ENCODE measurements around the gene ACYP1. TPM values are rescaled to one million over a fixed set of nuclear protein-coding genes. Genes with fewer than 3 reads are reported as not detected.

The ACYP1 gene
- total and polyA plus RNA-seq, 9 of the 15 experiments (the other 6 are each of a cell fraction or from before 2014, with no cell fraction given), result 19.9 to 113 (median 52.3) TPM

DNA sequence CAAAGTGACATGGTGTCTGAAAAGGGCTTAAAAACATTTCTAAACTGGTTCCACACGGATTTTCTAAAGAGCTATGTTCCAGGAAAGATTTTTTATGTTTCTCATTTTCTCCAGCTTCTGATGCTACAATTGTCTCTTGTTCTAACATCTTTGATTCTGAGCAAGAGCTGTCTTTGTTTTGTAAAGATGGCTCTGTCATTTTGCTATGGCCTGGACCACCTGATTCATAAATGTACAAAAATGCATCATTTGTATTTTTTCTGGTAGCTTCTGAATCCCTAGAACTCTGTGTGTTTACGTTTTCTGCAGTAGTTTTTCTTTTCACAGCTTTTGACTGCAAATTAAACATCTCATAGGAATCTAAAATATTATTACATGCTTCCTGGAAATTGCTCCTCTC is 15.7 kb downstream of the ACYP1 start:
- TF ChIP-seq TEAD4 (IDR thresholded peaks at IDR 0.05; ENCODE audit: low read length) (no peak), TEAD4 (CRISPR knock-in tag; IDR thresholded peaks at IDR 0.05; ENCODE audit: borderline replicate concordance) (no peak), ZNF3 (CRISPR knock-in tag; IDR thresholded peaks at IDR 0.05) (no peak), FOXM1 (IDR thresholded peaks at IDR 0.05; ENCODE audit: low read depth) (no peak), FOXM1 (CRISPR knock-in tag; IDR thresholded peaks at IDR 0.05; ENCODE audit: low read depth) (no peak), CBX2 (IDR thresholded peaks at IDR 0.05; ENCODE audit: insufficient read depth, low read length, poor library complexity, severe bottlenecking) (no peak)
- Histone ChIP-seq H4K20me1 (replicated peaks; ENCODE audit: control insufficient read depth, insufficient read depth, low read length) (no peaks in the 10 kb centered on the region), H2AFZ (ENCODE audit: low read depth, low read length) (no peak overlapping the region), H3K4me2 (ENCODE audit: insufficient read depth, low read length) (no peak overlapping the region), H3K36me3 (ENCODE audit: control insufficient read depth, insufficient read depth, low read length) (peaks cover 14% of the 10 kb centered on the region; the same call in 2 of the 3 replicates), H3K4me3 (no peak overlapping the region), H3K9me3 (replicated peaks; ENCODE audit: control insufficient read depth, insufficient read depth, low read depth, low read length) (no peaks in the 10 kb centered on the region), H3K4me1 (replicated peaks in 1 of 2; ENCODE audit: control insufficient read depth in 2 of 2, insufficient read depth in 2 of 2, low read length in 2 of 2) (peaks cover 9 to 11% of the 10 kb centered on the region in 2 experiments; a peak in 4 of 5 replicates), H3K79me2 (ENCODE audit: control insufficient read depth, insufficient read depth, low read length) (peaks cover 33% of the 10 kb centered on the region), H3K27ac (ENCODE audit: extremely low read depth, low read depth, low read length) (no peak overlapping the region), H3K27me3 (ENCODE audit: control insufficient read depth in 2 of 2, insufficient read depth in 2 of 2, low read length in 2 of 2) (no peaks in the 10 kb centered on the region), H3K9me1 (ENCODE audit: control insufficient read depth, insufficient read depth, low read length) (no peaks in the 10 kb centered on the region), H3K9ac (ENCODE audit: insufficient read depth in 1 of 2, low read depth in 2 of 2, low read length in 2 of 2) (no peak overlapping the region)
- DNase-seq (ENCODE audit: extremely low read depth in 1 of 4, low spot score in 3 of 4), result no peak
- no TSS peak for BruUV-seq (replicated peaks)
- CTCF ChIA-PET (ENCODE audit: low intra/inter-chr PET ratio), result no interaction called here
- no peak for FAIRE-seq
- in situ Hi-C loops (cut with MboI) (no loop called here), intact Hi-C loops (cut with micrococcal nuclease) (no loop called here)
- POLR2A ChIA-PET, result interaction anchor here (0.6 to 1.4 kb wide), 4 partner anchors 16 to 165 kb away, joined by 3 to 4 read pairs (median 4); partner anchors contain the start of genes ACYP1 and ZC2HC1C
- WGBS (ENCODE audit: insufficient coverage, low coverage, missing lambda C conversion rate), result 45% methylated on average over 2 of the region's 2 CpGs
- no peak for ATAC-seq

DNA sequence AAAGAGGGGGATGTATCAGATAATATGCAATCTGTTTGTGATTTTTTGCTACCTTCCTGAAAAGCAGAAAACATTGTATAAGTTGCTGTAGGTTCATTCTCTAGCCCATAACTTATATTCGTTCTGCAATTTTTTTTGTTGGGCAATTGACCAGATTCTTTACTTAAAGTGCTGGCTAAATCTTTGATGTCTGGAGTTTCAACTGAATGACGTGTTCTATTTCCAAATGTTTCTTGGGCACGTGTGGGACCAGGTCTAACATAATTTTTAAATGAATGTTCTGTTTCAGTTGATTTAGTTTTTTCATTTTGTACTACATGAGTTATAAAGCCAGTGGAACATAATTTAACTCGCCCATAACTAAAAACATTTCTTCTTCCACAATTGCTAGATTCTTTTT is 16.3 kb downstream of the ACYP1 start:
- Histone ChIP-seq H4K20me1 (replicated peaks; ENCODE audit: control insufficient read depth, insufficient read depth, low read length) (no peaks in the 10 kb centered on the region), H3K9ac (ENCODE audit: insufficient read depth in 1 of 2, low read depth in 2 of 2, low read length in 2 of 2) (no peak overlapping the region), H3K27ac (ENCODE audit: extremely low read depth, low read depth, low read length) (no peak overlapping the region), H3K79me2 (ENCODE audit: control insufficient read depth, insufficient read depth, low read length) (peaks cover 33% of the 10 kb centered on the region), H3K9me3 (replicated peaks; ENCODE audit: control insufficient read depth, insufficient read depth, low read depth, low read length) (no peaks in the 10 kb centered on the region), H3K4me3 (no peak overlapping the region), H3K4me1 (replicated peaks in 1 of 2; ENCODE audit: control insufficient read depth in 2 of 2, insufficient read depth in 2 of 2, low read length in 2 of 2) (peaks cover 9 to 11% of the 10 kb centered on the region in 2 experiments; a peak in 4 of 5 replicates), H3K4me2 (ENCODE audit: insufficient read depth, low read length) (no peak overlapping the region), H3K36me3 (ENCODE audit: control insufficient read depth, insufficient read depth, low read length) (peaks cover 15% of the 10 kb centered on the region; the same call in 2 of the 3 replicates), H3K27me3 (ENCODE audit: control insufficient read depth in 2 of 2, insufficient read depth in 2 of 2, low read length in 2 of 2) (no peaks in the 10 kb centered on the region), H3K9me1 (ENCODE audit: control insufficient read depth, insufficient read depth, low read length) (no peaks in the 10 kb centered on the region), H2AFZ (ENCODE audit: low read depth, low read length) (no peak overlapping the region)
- CTCF ChIA-PET (ENCODE audit: low intra/inter-chr PET ratio), result no interaction called here
- POLR2A ChIA-PET, result no interaction called here
- no peak for DNase-seq (ENCODE audit: extremely low read depth in 1 of 4, low spot score in 3 of 4)
- intact Hi-C loops (cut with micrococcal nuclease) (no loop called here), in situ Hi-C loops (cut with MboI) (no loop called here)
- BruUV-seq (replicated peaks), result no TSS peak
- WGBS (ENCODE audit: insufficient coverage, low coverage, missing lambda C conversion rate), result 72% methylated on average over 4 of the region's 4 CpGs
- ATAC-seq, result no peak
- FAIRE-seq, result no peak
- TF ChIP-seq, protein P1, sequence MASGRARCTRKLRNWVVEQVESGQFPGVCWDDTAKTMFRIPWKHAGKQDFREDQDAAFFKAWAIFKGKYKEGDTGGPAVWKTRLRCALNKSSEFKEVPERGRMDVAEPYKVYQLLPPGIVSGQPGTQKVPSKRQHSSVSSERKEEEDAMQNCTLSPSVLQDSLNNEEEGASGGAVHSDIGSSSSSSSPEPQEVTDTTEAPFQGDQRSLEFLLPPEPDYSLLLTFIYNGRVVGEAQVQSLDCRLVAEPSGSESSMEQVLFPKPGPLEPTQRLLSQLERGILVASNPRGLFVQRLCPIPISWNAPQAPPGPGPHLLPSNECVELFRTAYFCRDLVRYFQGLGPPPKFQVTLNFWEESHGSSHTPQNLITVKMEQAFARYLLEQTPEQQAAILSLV (tag; IDR thresholded peaks at IDR 0.05), result no peak
- TF ChIP-seq RBM34 (IDR thresholded peaks at IDR 0.05; ENCODE audit: borderline replicate concordance, insufficient read depth, low read length) (no peak), SMARCE1 (IDR thresholded peaks at IDR 0.05) (no peak), NCOR1 (IDR thresholded peaks at IDR 0.05) (no peak), NFIC (IDR thresholded peaks at IDR 0.05) (no peak), CBFA2T3 (IDR thresholded peaks at IDR 0.05) (no peak), KLF13 (tag; IDR thresholded peaks at IDR 0.05; ENCODE audit: borderline replicate concordance, low read depth) (no peak), FOXK1 (CRISPR knock-in tag; IDR thresholded peaks at IDR 0.05; ENCODE audit: borderline replicate concordance) (no peak)
- TF ChIP-seq, protein P2, sequence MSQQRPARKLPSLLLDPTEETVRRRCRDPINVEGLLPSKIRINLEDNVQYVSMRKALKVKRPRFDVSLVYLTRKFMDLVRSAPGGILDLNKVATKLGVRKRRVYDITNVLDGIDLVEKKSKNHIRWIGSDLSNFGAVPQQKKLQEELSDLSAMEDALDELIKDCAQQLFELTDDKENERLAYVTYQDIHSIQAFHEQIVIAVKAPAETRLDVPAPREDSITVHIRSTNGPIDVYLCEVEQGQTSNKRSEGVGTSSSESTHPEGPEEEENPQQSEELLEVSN (IDR thresholded peaks at IDR 0.05; ENCODE audit: borderline replicate concordance in 1 of 2, extremely low read depth in 1 of 2, insufficient read depth in 1 of 2, insufficient read length in 1 of 2, low read depth in 1 of 2, low read length in 1 of 2, poor library complexity in 1 of 2, severe bottlenecking in 1 of 2), result no peak
